Thyroid gland (tissue), 4 donors: Measurements from ENCODE around the gene TPSB2. TPM values are rescaled to one million over a fixed set of nuclear protein-coding genes. Genes with fewer than 3 reads are reported as not detected.
"Not testable (repeated sequence)": the region's sequence is repeated elsewhere in the genome, so short reads cannot be mapped to it uniquely, and the experiment has no call there.

ENCODE experiments used
- DNase-seq, 2 donors: peaks; one replicate each; pipeline ENCODE4 v3.0.0-alpha.2; 2019
- H3K27ac ChIP-seq, 3 donors: fragments of 200-600 bp; sonication (generic); 1 replicate in 2 of 3; 2 replicates in 1 of 3; pipeline ENCODE4 v1.5.1; 2016 to 2019; ENCODE audit warnings: mild to moderate bottlenecking in 1 of 3, moderate library complexity in 1 of 3
- H3K27me3 ChIP-seq: fragments of 200-600 bp; sonication (generic); one replicate; pipeline ENCODE4 v1.5.1; 2019
- H3K36me3 ChIP-seq, 2 donors: fragments of 200-600 bp; sonication (generic); one replicate each; pipeline ENCODE4 v1.5.1; 2016 to 2019
- H3K4me1 ChIP-seq, 2 donors: fragments of 200-600 bp; sonication (generic); one replicate each; pipeline ENCODE4 v1.5.1; 2017 to 2019
- H3K4me3 ChIP-seq, 3 donors: fragments of 200-600 bp; sonication (generic); replicated peaks in 1 of 3; 1 replicate in 2 of 3; 2 replicates in 1 of 3; pipeline ENCODE4 v1.5.1; 2016; ENCODE audit warnings: mild to moderate bottlenecking in 1 of 3
- H3K9me3 ChIP-seq: fragments of 200-600 bp; sonication (generic); one replicate; pipeline ENCODE4 v1.5.1; 2017
- CTCF ChIP-seq, 6 experiments: fragments of 200-600 bp in 3 of 6; fragments of 450-650 bp in 3 of 6; sonication (generic) in 3 of 6; IDR thresholded peaks; one replicate each; pipeline ENCODE4 v1.5.1; 2016 to 2019; ENCODE audit warnings: antibody characterized with exemption in 6 of 6, mild to moderate bottlenecking in 2 of 6, inconsistent platforms in 1 of 6, moderate library complexity in 1 of 6
- POLR2A ChIP-seq, 2 donors: fragments of 450-650 bp; IDR thresholded peaks; one replicate each; pipeline ENCODE4 v1.6.1; 2017; ENCODE audit warnings: antibody characterized with exemption in 2 of 2, mild to moderate bottlenecking in 2 of 2, moderate library complexity in 1 of 2
- WGBS, 2 donors: methylation state at CpG; one replicate each; pipeline ENCODE4 v1.1.5; 2017; 5-methylcytosine and 5-hydroxymethylcytosine counted together
- intact Hi-C: fragments of 100-400 bp; cut with DNase I; formaldehyde crosslinking; loops from one replicate; pipeline ENCODE4 v1.15.1; 2023
- total RNA-seq, 4 donors: library from RNA; depleted of rRNA; stranded (reverse); fragments of >200 nt; gene quantifications; one replicate each; pipeline ENCODE4 v1.2.3, GENCODE V29; 2016

TPSB2 gene
- total RNA-seq, 4 donors from 2014 or later, result 1.1 to 16.6 (median 11.9) TPM; not detected in 1

- no peaks in the 10 kb centered on the region for H3K36me3 ChIP-seq
- no peaks in the 10 kb centered on the region for H3K9me3 ChIP-seq
- no peak overlapping the region for H3K4me3 ChIP-seq
- H3K4me1 ChIP-seq, result peaks cover 0 to 3% of the 10 kb centered on the region in 2 donors
- TF ChIP-seq POLR2A (IDR thresholded peaks at IDR 0.05), result no peak
- TF ChIP-seq CTCF (IDR thresholded peaks at IDR 0.05), result no peak
- H3K27ac ChIP-seq, result no peak overlapping the region
- no peak for DNase-seq
- WGBS, 2 donors, result 82 to 87% methylated on average over 21 to 22 of the region's 22 CpGs
- H3K27me3 ChIP-seq, result no peaks in the 10 kb centered on the region
- intact Hi-C loops, result no loop called here
Measured at GRCh38 chr16:1256874-1257322, 26.9 kb upstream of the TPSB2 start.

GRCh38 chr16:1256296-1256873 is 26.4 kb upstream of the TPSB2 start:
- H3K4me3 ChIP-seq, H3K4me1 ChIP-seq, H3K36me3 ChIP-seq, intact Hi-C loops, H3K27me3 ChIP-seq, DNase-seq, H3K9me3 ChIP-seq, H3K27ac ChIP-seq: not testable (repeated sequence)
- WGBS, 2 donors, result 83 to 85% methylated on average over 1 to 7 of the region's 23 CpGs

GRCh38 chr16:1255276-1256122 is 25.5 kb upstream of the TPSB2 start, which contains the start of gene TPSD1:
Gene TPSD1, plus strand, starts transcription at chr16:1256069. Its CDS starts 212 bp downstream, at chr16:1256281.
- H3K27me3 ChIP-seq, H3K4me3 ChIP-seq, H3K36me3 ChIP-seq, H3K4me1 ChIP-seq, H3K27ac ChIP-seq, intact Hi-C loops, DNase-seq, H3K9me3 ChIP-seq: not testable (repeated sequence)
- 65 to 85% methylated on average over 8 to 11 of the region's 26 CpGs for WGBS, 2 donors

- H3K4me3 ChIP-seq, H3K27ac ChIP-seq, H3K36me3 ChIP-seq, DNase-seq, H3K9me3 ChIP-seq, H3K4me1 ChIP-seq, H3K27me3 ChIP-seq, intact Hi-C loops: not testable (repeated sequence)
- no CpG with 5 or more reads among the region's 3 CpGs for WGBS, 2 donors
Measured at GRCh38 chr16:1254821-1255220, 24.8 kb upstream of the TPSB2 start.

GRCh38 chr16:1253701-1254364 is 23.8 kb upstream of the TPSB2 start:
- H3K4me1 ChIP-seq, H3K36me3 ChIP-seq, intact Hi-C loops, DNase-seq, H3K4me3 ChIP-seq, H3K27ac ChIP-seq, H3K9me3 ChIP-seq, H3K27me3 ChIP-seq: not testable (repeated sequence)
- WGBS, 2 donors, result no CpG with 5 or more reads among the region's 47 CpGs

GRCh38 chr16:1249031-1249755 is 19.2 kb upstream of the TPSB2 start:
- WGBS, 2 donors, result no CpG with 5 or more reads among the region's 43 CpGs

GRCh38 chr16:1247903-1248537 is 18.0 kb upstream of the TPSB2 start:
- H3K36me3 ChIP-seq, intact Hi-C loops, H3K27ac ChIP-seq, H3K27me3 ChIP-seq, H3K4me3 ChIP-seq, H3K9me3 ChIP-seq, DNase-seq, H3K4me1 ChIP-seq: not testable (repeated sequence)
- WGBS, 2 donors, result 88 to 92% methylated on average over 14 of the region's 14 CpGs

More at GRCh38 chr16:1249031-1249755, 19.2 kb upstream of the TPSB2 start:
- H3K36me3 ChIP-seq, intact Hi-C loops, DNase-seq, H3K27ac ChIP-seq, H3K4me1 ChIP-seq, H3K4me3 ChIP-seq, H3K9me3 ChIP-seq, H3K27me3 ChIP-seq: not testable (repeated sequence)
